Suprapubic skin (tissue), 3 donors: ENCODE results near the gene MRPL57.
"Not testable (repeated sequence)": the region's sequence is repeated elsewhere in the genome, so short reads cannot be mapped to it uniquely, and the experiment has no call there.

ENCODE experiments used
- CTCF ChIP-seq, 2 donors: fragments of 200-600 bp in 1 of 2; fragments of 450-650 bp in 1 of 2; sonication (generic) in 1 of 2; IDR thresholded peaks; one replicate each; pipeline ENCODE4 v1.5.1; 2016 to 2019; ENCODE audit warnings: antibody characterized with exemption in 2 of 2, mild to moderate bottlenecking in 1 of 2, moderate library complexity in 1 of 2
- POLR2AphosphoS5 ChIP-seq, 3 donors: sonication (generic); formaldehyde crosslinking; IDR thresholded peaks; one replicate each; pipeline ENCODE4 v1.6.1; 2017; ENCODE audit warnings: antibody characterized with exemption in 3 of 3

GRCh38 chr13:21197606-21198225 is 21.3 kb downstream of the MRPL57 start:
- TF ChIP-seq POLR2AphosphoS5, CTCF (IDR thresholded peaks at IDR 0.05): not testable (repeated sequence)
